GDM1 (cell line): ENCODE measurements around the gene CSNK1D.
"Not testable (repeated sequence)": the region's sequence is repeated elsewhere in the genome, so short reads cannot be mapped to it uniquely, and the experiment has no call there.

Experiments used
- DNase-seq: peaks from one replicate; lab custom pipeline; 2025; lab: John Stamatoyannopoulos, UW

Gene CSNK1D

GRCh38 chr17:82193050-82193449 lies 80.5 kb downstream of the CSNK1D start:
- DNase-seq: not testable (repeated sequence)
